GM10248 (cell line): ENCODE data around the gene PHF2.

Experiments used
- CTCF ChIA-PET: fragments of 300-600 bp; sonication (Branson Sonifier 250); formaldehyde crosslinking; extraction: SDS; loops from one replicate; lab custom pipeline; 2021; ENCODE audit warnings: antibody characterized with exemption; lab: Yijun Ruan, JAX
- POLR2A ChIA-PET: fragments of 350-650 bp; sonication (Branson Sonifier 250); formaldehyde crosslinking; extraction: SDS; loops from one replicate; lab custom pipeline; 2020; ENCODE audit warnings: antibody characterized with exemption; lab: Yijun Ruan, JAX
- DNase-seq: peaks from one replicate; pipeline ENCODE4 v3.0.0; 2012; ENCODE audit errors: extremely low spot score
- TF ChIP-seq, protein P1 (sequence below): IDR thresholded peaks from 2 replicates; pipeline ENCODE4 v1.5.1; 2012; ENCODE audit warnings: mild to moderate bottlenecking, low read depth; ENCODE audit errors: extremely low read depth, missing control alignments, control extremely low read depth

The PHF2 gene

GRCh38 chr9:93726147-93726546 lies 149.8 kb downstream of the PHF2 start:
- POLR2A ChIA-PET = no interaction called here
- TF ChIP-seq, protein P1, sequence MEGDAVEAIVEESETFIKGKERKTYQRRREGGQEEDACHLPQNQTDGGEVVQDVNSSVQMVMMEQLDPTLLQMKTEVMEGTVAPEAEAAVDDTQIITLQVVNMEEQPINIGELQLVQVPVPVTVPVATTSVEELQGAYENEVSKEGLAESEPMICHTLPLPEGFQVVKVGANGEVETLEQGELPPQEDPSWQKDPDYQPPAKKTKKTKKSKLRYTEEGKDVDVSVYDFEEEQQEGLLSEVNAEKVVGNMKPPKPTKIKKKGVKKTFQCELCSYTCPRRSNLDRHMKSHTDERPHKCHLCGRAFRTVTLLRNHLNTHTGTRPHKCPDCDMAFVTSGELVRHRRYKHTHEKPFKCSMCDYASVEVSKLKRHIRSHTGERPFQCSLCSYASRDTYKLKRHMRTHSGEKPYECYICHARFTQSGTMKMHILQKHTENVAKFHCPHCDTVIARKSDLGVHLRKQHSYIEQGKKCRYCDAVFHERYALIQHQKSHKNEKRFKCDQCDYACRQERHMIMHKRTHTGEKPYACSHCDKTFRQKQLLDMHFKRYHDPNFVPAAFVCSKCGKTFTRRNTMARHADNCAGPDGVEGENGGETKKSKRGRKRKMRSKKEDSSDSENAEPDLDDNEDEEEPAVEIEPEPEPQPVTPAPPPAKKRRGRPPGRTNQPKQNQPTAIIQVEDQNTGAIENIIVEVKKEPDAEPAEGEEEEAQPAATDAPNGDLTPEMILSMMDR = no peak
- no peak for DNase-seq
- CTCF ChIA-PET = no interaction called here
